ENCODE results near the gene GADD45GIP1.
A peak's percentile ranks its signal among the peaks of the same experiment; 100 is the strongest.
"Not testable (repeated sequence)": the region's sequence is repeated elsewhere in the genome, so short reads cannot be mapped to it uniquely, and the experiment has no call there.

GADD45GIP1 gene

DNA sequence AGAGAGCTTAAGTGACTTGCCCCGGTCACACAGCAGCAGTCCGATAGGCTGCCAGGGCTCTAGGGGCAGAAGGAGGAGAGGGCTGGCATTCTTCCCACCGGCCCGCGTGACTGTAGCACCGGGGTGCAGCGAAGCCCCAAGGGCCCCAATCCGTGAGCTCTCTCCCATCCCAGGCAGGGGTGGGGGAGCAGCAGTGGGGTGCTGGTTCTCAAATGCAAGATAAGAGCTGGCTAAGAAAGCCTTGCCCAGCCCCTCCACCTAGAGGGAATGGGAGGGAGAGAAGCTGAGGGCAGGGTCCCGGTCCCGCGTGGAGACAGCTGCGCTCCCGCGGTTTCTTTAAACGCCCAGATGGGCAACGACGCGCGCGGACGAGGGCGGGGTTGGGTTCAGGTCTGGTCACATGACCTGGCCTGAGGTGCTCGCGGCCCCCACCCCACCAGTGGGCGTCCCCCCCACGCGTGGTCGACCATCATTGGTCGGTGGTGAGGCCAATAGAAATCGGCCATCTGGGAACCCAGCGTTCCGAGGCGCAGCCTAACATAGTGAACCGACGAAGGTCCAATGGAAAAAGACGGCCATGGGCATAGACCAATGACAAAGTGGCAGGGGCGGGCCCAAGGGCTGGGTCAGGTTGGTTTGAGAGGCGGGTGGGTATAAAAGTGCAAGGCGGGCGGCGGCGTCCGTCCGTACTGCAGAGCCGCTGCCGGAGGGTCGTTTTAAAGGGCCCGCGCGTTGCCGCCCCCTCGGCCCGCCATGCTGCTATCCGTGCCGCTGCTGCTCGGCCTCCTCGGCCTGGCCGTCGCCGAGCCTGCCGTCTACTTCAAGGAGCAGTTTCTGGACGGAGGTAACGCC is 18.9 kb downstream of the GADD45GIP1 start, which contains the start of gene CALR:
Gene CALR (plus strand): TSS at position 683 of the 852 bp plus-strand sequence. CDS start 71 bp downstream, at position 754.
- DNase-seq, result peak; percentile 100

DNA sequence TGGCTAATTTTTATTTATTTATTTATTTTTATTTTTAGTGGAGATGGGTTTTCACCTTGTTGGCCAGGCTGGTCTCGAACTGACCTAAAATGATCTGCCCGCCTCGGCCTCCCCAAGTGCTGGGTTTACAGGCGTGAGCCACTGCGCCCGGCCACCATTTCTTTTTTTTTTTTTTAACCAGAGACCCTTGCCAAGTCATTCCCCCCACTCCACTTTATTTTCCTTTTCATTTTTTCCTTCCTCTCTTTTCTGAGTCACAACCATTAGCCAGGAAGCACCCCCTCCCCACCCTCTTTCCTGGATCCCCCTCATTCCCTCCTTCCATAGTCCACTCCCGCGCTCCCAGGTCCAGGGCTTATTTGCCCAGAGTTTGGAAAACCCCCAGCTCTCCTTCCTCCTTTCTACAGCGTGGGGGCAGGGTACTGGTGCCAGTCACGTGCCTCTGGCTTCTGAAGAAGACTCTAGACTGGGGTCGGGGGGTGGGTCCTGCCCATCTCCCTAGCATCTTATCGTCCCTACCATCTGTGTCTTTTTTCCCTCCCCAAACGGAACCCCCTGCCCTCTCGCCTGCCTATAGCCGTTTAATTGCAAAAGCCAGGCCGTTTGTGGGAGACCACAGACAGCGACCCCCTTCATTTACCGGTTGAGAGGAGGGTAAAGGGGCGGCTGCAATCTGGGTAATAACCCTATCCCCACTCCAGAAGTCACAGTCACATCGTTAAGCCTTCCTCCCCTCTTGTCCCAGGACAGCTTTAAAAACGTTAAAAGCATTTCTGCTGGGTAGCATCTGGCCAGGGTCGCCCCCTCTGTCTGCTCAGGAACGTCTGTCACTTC is 19.7 kb downstream of the GADD45GIP1 start:
- DNase-seq, result no peak

DNA sequence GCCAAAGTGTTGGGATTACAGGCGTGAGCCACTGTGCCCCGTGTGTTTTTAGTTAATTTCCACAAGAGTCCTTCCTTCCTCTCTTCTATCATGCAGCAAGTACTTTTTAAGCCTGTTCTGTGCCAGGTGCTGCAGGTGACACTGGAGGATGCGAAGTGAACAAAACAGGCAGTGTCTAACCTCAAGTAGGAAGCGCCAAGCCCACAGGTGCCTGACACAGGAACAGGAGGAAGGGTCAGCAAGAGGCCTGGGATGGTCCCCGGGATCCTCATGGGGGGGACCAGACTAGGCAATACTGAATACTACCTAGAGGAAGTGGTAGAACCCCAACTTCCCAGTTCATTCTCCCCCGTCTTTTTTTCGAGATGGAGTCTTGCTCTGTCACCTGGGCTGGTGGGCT is 20.4 kb downstream of the GADD45GIP1 start:
- no peak for DNase-seq

DNA sequence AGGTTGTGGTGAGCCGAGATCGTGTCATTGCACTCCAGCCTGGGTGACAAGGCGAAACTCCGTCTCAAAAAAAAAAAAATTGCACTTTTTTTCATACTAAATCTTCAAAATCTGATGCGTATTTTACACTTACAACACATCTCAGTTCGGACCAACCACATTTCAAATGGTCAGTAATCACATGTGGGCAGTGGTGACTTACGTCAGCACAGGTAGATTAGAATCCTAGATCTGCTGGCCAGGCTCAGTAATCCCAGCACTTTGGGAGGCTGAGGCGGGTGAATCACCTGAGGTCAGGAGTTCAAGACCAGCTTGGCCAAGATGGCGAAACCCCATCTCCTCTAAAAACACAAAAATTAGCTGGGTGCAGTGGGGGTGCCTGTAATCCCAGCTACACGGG is 22.0 kb downstream of the GADD45GIP1 start:
- DNase-seq, result no peak

DNA sequence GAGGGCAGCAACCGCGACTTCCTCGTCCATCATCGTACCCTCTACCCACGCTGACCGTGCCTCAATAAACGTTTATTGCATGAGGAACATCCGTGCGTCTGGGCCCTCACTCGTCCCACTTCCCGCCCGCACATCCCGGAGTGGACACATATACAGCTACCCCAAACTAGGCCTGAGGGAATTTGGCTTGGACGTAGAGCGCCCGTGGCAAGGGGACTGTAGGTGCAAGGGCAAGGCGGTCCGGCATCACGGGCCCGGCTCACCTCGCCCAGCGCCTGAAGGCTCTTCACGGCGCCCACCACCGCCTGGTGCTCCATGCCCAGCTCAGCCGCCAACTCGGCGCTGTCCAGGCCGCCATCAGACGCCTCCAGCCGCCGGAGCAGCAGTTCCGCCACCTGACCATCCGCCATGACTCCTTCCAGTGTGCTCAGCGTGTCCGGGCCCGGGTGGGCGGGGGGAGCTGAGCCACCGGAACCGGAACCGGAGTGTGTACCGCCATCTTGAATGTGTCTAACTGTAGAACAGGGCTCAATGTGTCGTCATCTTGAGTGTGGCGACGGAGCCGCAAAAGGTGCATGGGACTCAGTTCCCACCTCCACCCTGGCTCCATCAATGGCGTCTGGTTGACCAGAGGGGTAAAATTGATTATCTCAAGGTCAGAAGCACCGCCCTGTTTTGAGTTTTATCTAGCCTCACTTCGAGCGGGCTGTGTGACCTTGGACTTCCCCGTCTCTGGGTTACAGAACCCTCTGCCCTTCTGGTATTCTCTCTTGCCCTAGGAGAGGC is 23.5 kb downstream of the GADD45GIP1 start, which contains the start of gene FARSA:
Gene FARSA (minus strand): TSS at position 425 of the 786 bp plus-strand sequence. CDS start 15 bp downstream, at position 410.
- DNase-seq, result peak; percentile 95

DNA sequence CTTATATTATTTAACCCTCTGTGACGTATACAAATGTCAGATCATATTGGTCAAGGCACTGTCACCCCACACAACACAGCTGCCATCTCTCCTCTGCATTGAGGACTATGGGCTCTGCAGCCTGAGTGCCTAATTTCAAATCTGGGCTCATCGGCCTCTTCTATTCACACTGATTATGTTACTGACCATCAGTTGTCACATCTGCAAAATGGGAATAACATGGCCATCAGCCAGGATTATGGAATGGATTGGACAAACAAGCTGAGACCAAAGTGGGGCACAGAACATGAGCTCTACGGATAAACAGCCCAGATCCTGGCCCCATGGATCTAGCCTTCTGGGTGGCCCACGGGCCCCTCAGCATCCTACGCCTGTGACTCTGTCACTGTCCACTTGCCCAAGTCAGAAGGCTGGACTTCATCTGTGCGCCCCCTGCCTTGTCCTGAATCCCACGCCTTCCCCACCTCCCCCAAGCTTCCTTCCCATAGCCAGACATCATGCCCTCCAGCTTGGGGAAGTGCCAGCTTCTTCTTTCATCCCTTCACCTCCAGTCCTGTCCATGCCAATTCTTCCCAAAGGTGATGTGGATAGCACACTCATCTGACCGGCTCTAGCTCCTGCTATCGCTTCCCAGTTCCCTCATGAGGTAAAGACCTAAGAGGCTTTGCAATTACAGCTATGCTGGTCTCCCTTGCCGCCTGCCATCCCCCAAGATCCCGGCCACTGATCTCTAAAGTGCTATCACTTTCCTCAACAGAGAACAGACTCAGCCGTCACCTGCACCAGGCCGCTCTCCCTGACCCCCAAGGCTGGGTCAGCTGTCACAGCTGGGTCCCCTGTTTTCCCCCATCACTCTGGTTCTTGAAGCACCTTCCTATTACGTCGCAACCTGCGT is 24.4 kb downstream of the GADD45GIP1 start:
- DNase-seq, result no peak

DNA sequence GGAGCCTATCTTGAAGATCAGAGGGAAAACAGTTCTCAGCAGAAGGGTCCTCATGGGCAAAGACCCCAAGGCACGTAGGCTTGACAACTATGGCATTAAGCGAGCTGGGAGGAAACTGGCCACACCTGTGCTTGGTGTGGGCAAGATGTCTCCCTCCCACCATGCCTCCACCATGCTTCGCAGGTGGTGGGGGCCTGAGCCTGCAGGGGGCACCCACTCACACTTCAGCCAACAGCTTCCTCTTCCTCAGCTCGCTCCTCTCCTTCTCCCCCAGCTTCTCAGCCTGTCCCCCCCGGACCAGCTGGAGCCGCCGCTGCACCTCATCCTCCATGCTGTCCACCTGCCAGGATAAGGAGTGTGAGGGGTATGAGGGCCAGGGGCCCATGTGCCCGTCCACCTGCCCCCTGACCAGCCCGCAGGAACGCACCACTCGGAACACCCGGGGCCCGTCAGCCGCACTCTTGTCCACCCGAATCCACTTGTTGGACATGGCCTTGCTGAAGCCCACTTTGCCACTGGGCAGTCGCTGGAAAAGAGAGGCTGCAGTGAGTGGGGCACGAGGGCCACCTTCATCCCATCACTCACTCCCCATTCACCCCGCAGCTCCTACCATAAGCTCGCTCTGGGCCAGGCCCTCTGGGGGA is 26.9 kb downstream of the GADD45GIP1 start:
- no peak for DNase-seq

DNA sequence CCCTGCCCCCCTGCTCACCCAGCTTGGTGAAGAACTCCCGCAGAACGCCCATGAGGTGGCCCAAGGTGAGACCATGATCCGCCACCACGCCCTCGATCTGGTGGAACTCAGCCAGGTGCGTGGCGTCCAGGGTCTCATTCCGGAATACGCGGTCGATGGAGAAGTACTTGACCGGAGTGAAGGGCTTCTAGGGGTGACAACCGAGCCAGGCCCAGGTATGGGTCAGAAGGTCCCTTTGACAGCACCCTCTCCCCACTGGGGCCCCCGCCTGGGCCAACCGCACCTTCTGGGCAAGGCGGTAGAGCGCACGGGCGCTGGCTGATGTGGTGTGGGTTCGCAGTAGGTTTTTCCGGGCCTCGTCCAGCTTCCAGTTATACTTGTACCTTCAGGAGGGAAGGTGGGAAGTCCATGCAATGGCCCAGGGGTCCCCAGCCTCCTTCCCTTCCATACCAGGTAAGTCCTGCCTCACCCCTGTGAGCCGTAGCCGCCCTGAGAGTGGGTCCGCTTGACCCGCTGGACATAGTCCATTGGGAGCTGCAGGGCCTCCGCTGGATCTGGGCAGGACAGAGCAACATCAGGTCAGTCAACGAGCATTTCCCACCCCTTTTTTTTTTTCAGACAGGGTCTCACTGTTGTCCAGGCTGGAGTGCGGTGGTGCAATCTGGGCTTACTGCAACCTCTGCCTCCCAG is 32.3 kb downstream of the GADD45GIP1 start:
- DNase-seq, result no peak

DNA sequence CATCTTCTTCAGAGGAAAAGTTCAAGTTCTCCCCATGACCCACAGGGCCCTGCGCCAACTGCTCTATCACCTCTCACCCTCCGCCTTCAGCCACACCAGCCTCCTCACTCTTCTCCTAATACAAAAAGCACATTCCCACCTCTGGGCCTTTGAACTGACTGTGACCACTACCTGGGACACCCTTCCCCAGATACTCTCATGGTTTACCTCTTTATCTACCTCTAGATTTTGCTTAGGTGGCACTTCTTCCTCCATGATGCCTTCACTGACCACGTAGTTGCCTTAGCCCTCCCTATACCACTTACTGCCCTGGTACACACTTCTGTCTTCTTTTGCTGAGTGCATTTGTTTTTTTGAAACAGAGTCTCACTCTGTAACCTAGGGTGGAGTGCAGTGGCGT is 34.1 kb downstream of the GADD45GIP1 start:
- DNase-seq, result no peak

DNA sequence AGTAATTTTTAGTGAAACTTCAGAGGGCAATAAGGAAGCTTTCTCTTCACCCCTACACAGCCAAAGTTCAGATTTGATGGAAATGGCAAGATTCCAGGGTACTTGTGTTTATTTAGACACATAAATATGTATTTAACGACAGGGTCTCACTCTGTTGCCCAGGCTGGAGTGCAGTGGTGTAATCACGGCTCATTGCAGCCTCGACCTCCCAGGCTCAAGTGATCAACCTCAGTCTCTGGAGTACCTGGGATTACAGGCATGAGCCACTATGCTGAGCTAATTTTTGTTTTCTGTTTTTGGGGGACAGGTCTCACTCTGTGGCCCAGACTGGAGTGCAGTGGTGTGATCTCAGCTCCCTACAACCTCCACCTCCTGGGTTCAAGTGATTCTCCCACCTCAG is 36.0 kb downstream of the GADD45GIP1 start:
- no peak for DNase-seq

DNA sequence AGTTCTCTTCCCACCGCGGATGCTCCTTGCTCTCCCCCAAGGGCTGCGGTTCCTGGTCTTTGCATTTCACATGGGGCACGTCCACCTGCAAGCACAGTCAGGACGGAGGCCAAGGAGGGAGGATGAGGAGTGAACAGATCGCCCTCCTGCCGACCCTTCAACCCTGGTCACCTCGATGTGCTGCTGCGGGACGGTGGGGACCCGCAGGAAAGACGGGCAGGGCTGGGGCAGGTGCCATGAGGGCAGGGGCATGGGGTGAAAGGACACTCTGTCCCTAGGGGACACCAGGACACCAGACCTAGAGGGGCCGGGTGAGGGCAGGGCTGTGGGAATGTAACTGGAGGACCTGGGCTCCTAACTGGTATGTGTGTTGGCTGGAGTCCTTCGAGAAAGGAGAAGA is 38.8 kb downstream of the GADD45GIP1 start:
- no peak for DNase-seq

DNA sequence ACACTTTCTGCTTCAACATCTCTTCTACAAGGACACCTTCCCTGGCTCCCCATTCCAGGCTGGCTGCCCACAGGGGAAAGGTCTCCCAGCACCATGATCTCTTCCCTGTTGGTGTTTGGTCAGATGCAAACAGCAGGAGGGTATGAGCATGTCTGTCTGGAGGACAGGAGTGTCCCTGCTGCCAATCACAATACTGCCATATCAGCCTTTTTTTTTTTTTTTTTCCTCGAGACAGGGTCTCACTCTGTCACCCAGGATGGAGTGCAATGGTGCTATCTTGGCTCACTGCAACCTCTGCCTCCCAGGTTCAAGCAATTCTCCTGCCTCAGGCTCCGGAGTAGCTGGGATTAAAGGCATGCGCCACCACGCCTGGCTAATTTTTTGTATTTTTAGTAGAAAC is 41.2 kb downstream of the GADD45GIP1 start:
- not testable (repeated sequence) for DNase-seq

DNA sequence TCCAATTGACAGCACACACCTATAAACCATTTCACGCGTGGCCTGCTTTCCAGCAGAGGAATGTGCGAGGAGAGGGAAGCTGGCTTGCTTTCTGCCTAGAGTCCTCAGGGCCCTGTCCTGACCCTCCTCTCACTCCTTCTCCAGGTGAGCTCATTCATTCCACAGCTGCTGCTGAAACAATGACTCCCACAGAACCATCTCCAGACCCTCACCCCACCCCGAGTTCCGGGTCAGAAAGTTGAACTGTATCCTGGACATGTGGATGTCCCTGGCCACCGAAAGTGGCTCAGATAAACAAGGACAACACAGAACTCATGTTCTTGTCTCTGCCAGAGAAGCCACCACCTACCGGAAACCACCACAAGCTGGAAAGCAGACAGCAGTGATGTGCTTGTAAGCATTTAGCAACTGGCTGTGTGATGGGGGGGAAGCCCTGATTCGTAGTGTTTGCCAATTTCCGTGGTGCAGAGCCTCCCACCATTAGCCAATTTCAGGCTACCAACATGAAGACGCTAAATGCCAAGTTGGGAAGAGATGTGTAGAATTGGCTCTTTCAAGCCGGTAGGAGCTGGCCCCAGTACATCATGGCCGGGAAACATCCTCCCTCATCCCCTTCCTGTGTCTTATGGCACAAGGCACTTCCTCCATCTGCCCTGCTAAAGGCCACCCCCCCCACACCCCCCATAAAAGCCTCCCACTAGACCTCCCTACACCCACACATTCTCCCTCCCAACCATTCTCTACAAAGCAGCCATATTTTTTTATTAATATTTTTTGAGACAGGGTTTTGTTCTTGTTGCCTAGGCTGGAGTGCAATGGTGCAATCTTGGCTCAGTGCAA is 43.0 kb downstream of the GADD45GIP1 start:
- peak; percentile 75 for DNase-seq

DNA sequence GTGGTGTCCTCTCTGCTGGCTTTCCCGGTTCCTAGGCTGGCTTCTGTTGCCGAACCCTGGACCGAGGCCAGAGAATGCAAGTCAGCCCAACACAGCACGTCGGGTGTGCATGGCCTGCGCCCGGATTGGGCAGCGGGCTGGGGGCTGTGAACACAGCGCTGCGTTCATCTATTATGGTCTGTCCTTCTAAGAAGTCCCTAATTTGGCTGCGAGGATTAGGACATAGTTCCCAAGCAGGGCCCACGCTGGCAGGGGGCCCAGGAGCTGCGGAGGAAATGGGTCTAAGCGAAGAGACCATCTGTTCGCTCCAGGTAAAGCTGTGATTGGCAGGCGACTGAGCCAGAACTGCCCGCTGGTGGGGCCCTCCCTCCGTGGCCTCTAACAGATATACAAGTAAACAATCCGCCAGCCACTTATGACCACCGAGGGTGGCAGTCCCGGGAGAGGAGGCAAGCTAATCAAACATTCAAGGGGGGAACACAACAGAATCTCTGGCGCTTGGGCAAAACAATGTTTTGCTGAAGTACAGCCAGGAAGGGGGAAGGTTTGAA is 43.9 kb downstream of the GADD45GIP1 start:
- DNase-seq, result no peak

DNA sequence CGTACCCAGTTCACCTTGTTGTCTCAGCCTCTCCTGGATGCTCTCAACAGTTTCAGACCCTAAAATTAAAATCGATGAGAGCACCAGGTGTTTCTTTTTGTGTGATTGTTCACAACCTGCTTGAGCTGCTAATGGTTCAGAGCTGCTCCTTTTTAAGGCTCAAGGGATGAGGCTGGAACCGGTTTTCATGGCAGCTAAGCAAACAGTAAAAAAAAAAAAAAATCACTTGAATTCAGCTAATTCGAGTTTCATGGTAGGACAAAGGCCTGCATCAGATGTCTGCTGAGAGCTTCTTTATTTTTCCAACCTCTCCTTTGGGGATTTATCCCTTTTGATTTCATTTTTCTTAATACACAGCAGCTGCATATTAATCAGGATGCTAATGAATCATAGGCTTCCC is 44.5 kb downstream of the GADD45GIP1 start:
- DNase-seq, result no peak

DNA sequence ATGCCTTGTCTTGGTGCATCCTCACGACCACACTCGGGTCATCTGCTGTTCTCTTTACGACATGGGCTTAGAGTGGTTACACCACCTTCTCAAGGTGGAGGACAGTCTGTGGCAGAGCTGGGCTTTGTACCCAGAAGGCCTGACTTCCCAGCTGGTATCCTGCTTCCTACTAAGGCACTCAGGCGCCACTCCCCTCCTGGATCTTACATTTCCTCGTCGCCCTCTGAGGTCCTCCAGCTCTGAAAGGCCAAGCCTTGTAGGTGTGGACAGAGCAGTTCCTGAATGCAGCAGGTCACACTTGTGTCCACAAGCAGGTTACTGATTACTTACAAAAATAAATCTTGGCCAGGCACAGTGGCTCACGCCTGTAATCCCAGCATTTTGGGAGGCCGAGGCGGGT is 49.9 kb downstream of the GADD45GIP1 start:
- no peak for DNase-seq
